ENCODE data around the gene PDZD8.
"Not testable (repeated sequence)": the region's sequence is repeated elsewhere in the genome, so short reads cannot be mapped to it uniquely, and the experiment has no call there.

PDZD8 gene

GRCh38 chr10:117248750-117249465 is 126.3 kb downstream of the PDZD8 start:
- no peak for DNase-seq

- no peak for DNase-seq
Measured at GRCh38 chr10:117246997-117247671, 128.1 kb downstream of the PDZD8 start.

- DNase-seq = no peak
Measured at GRCh38 chr10:117242463-117242832, 132.8 kb downstream of the PDZD8 start.

GRCh38 chr10:117241541-117242462 is 133.4 kb downstream of the PDZD8 start:
- DNase-seq = no peak

GRCh38 chr10:117240621-117241529 is 134.4 kb downstream of the PDZD8 start, which contains the start of gene SLC18A2:
Gene SLC18A2, plus strand, starts transcription at chr10:117241114. Its CDS starts 580 bp downstream, at chr10:117241694.
- no peak for DNase-seq

GRCh38 chr10:117239721-117240620 is 135.3 kb downstream of the PDZD8 start:
- DNase-seq = no peak

GRCh38 chr10:117239051-117239450 is 136.2 kb downstream of the PDZD8 start:
- no peak for DNase-seq

GRCh38 chr10:117237401-117237991 is 137.7 kb downstream of the PDZD8 start:
- DNase-seq = peak; percentile 60

- DNase-seq = not testable (repeated sequence)
Measured at GRCh38 chr10:117230107-117230506, 145.1 kb downstream of the PDZD8 start.

GRCh38 chr10:117228210-117228609 is 147.0 kb downstream of the PDZD8 start:
- DNase-seq = no peak

Data from suppressor macrophage treated with lipopolysaccharide for 4 hours (primary cell).